ENCODE data around the gene BCAS3.
"Not testable (repeated sequence)": the region's sequence is repeated elsewhere in the genome, so short reads cannot be mapped to it uniquely, and the experiment has no call there.

DNA sequence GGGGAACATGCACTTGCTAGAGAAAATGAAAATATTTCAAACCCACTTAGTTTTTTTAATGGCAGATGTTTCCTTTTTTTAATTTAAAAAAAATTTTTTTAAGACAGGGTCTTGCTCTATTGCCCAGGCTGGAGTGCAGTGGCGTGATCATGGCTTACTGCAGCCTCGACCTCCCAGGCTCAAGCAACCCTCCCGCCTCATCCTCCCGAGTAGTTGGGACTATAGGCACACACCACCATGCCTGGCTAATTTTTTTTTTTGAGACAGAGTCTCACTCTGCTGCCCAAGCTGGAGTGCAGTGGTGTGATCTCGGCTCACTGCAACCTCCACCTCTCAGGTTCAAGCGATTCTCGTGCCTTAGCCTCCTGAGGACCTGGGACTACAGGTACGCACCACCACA is 469.2 kb downstream of the BCAS3 start:
- TF ChIP-seq, protein P1, sequence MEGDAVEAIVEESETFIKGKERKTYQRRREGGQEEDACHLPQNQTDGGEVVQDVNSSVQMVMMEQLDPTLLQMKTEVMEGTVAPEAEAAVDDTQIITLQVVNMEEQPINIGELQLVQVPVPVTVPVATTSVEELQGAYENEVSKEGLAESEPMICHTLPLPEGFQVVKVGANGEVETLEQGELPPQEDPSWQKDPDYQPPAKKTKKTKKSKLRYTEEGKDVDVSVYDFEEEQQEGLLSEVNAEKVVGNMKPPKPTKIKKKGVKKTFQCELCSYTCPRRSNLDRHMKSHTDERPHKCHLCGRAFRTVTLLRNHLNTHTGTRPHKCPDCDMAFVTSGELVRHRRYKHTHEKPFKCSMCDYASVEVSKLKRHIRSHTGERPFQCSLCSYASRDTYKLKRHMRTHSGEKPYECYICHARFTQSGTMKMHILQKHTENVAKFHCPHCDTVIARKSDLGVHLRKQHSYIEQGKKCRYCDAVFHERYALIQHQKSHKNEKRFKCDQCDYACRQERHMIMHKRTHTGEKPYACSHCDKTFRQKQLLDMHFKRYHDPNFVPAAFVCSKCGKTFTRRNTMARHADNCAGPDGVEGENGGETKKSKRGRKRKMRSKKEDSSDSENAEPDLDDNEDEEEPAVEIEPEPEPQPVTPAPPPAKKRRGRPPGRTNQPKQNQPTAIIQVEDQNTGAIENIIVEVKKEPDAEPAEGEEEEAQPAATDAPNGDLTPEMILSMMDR (IDR thresholded peaks at IDR 0.05), result not testable (repeated sequence)
- not testable (repeated sequence) for TF ChIP-seq EZH2 (IDR thresholded peaks at IDR 0.05; ENCODE audit: borderline replicate concordance, insufficient read depth, low read depth, low read length, poor library complexity, severe bottlenecking)
